Skeletal muscle cell (primary cell): ENCODE measurements around the gene GLP1R.

Source experiments
- DNase-seq: peaks from one replicate; pipeline ENCODE4 v3.0.0-alpha.2; 2010; ENCODE audit warnings: low read depth
- H3K4me3 ChIP-seq: 2 replicates; pipeline ENCODE4 v1.5.1; 2011; ENCODE audit warnings: low read depth, mild to moderate bottlenecking, control low read depth, low read length, moderate library complexity

GLP1R gene

DNA sequence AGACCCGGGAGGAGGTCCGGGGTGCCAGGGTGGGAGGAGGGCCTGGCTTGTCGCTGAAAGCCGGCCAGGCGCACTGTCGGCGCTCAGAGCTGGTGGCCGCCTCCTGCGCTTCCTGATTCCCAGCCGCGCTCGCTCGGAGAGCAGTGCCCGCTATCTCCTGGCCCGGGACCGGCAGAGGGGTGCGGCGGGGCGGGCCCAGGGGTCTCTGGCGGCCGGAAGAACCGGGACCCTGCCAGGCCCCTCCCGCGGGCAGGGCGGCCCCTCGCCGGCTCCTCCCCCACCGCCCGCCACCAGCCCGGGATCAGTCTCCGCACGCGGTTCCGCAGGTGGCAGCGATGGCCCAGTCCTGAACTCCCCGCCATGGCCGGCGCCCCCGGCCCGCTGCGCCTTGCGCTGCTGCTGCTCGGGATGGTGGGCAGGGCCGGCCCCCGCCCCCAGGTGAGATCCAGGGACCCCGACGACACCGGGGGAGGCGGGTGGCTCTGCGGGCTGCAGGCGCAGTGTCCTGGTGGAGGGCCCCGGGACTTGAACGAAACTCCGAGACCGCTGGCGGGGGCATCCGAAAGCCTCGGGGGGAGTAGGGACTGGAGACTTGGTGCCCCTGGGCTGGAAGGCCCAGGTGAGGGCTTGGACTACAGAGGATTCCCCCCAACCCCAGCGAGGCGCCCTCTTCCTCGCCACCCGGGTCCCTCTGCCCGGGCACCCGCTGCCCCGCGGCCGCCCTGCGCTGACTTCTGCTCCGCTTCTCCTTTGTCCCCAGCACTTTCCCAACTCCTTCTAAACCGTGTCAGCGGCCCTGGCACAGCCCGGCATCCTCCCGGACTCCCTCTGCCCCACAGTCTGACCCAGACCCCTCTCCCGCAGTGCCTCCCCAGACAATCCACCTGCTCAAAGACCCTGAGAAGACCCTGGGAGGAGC lies at the start of gene GLP1R:
Gene GLP1R (plus strand): TSS at position 301 of the 919 bp plus-strand sequence. CDS start 60 bp downstream, at position 361.
- no peak within 1 kb of the TSS for H3K4me3 ChIP-seq
- no peak for DNase-seq

DNA sequence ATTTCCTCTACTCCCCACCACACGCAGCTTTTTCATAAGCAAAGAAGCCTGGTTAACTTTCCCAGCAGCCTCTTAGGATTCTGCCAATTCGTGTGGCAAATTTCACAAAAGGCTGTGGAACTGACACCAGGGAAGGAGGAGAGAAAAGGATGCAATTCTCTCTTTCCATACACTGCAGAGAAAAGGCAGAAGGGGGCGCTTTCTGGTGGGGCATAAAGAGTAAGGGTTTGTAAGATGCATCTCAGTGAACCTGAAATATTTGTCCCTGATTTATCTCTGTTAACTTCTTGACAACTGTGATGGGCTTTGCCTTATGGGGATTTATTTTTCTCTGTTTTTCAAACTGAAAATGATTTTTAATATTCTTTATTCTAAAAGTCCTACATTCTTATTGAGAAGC lies 45.5 kb upstream of the GLP1R start:
- H3K4me3 ChIP-seq: no peak overlapping the region
- no peak for DNase-seq

DNA sequence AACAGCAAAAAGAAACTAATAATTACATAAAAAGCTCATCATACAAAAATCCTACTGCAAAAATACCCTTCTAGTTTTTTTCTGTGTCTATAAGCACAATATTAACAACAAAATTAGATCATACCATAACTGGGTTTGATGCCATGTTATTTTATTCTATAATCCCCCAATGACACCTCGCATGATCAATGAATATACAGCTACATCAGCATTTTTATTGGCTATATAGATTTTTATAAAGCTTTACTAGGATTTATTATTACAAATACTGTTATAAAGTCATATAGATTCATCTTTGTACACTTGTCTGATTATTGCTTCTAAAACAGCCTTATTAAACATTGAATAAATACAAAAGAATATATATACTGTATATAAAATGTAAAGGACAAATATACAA lies 45.1 kb upstream of the GLP1R start:
- no peak overlapping the region for H3K4me3 ChIP-seq
- no peak for DNase-seq

DNA sequence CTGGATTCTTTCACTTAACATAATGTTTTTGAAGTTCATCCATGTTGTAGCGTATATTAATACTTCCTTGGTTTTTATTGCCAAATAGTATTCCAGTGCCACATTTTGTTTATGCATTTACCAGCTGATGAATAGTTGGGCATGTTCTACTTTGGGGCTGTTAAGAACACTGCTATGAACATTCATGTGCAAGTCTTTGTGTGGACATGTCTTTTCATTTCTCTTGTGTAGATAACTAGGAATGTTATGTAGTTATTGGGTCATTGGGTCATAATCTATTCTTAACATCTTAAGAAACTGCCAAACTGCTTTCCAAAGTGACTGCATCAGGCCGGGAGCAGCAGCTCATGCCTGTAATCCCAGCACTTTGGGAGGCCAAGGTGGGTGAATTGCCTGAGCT lies 43.8 kb upstream of the GLP1R start:
- DNase-seq: no peak
- no peak overlapping the region for H3K4me3 ChIP-seq

DNA sequence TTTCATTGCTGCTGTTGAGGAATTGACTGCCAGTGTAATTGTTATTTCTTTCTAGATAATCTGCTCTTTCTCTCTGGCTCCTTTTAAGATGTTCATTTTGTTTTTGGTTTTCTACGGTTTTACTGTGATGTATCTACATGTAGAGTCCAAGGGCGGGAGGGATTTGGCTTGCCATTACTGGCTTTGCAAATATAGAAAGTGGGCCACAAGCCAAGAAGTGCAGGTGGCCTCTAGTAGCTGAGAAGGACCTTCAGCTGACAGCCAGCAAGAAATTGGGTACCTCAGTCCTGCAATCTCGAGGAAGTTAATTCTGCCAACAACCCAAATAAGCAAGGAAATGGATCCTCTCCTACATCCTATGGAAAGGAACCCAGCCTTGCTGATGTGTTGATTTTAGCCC lies 42.8 kb upstream of the GLP1R start:
- H3K4me3 ChIP-seq: no peak overlapping the region
- no peak for DNase-seq

DNA sequence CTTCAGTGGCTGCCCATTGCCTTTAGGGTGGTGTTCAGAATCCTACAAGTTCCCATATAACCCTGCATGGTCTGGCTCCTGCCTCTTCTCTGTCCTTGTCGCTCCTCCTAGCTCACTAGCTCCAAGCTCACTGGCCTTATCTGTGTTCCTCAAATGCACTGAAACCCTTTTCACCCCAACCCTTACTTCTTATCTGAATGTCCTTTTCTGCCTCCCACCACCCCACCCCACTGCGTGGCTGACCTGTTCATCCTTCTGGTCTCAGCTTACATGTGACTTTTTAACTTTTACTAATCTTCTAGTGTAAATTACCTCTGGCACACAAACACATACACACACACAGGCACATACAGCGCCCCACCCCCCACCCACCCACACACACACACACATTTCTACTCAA lies 41.0 kb upstream of the GLP1R start:
- no peak overlapping the region for H3K4me3 ChIP-seq
- no peak for DNase-seq

DNA sequence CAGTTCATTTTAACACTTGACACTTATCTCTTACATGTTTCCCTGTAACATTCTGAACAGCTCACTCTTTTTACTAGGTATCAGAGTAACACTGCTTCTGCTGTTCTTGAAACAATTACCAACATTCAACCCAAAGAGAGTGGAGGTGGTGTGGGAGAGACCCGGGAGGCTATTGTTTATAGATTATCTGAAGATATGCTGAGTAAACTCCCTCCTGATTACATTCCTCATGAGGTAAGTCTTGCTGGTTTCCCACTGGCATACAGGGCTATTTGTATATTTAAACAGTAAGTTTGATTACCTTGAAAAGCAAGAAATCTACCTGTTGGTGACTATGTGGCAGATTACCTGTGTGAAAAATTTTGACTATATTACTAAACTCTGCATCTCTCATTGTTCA lies 39.8 kb upstream of the GLP1R start:
- DNase-seq: no peak
- no peak overlapping the region for H3K4me3 ChIP-seq

DNA sequence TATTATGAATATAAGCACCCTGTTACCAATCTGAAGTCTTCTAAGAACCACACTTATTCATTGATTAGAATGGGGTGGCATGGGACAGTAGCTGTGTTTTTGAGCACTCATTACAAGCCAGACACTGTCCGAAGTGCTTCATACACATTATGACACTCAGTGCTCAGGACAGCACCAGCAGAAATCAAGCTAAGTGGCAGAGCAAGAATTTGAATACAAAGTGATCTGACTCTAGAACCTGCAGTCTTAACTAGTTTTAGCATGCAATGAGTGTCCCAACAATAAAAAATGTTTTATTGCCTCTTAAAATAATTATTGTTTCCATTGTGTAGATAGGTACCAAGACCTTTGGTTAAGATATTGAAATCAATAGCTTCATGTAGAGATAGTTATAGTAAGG lies 39.1 kb upstream of the GLP1R start:
- no peak for DNase-seq
- no peak overlapping the region for H3K4me3 ChIP-seq

DNA sequence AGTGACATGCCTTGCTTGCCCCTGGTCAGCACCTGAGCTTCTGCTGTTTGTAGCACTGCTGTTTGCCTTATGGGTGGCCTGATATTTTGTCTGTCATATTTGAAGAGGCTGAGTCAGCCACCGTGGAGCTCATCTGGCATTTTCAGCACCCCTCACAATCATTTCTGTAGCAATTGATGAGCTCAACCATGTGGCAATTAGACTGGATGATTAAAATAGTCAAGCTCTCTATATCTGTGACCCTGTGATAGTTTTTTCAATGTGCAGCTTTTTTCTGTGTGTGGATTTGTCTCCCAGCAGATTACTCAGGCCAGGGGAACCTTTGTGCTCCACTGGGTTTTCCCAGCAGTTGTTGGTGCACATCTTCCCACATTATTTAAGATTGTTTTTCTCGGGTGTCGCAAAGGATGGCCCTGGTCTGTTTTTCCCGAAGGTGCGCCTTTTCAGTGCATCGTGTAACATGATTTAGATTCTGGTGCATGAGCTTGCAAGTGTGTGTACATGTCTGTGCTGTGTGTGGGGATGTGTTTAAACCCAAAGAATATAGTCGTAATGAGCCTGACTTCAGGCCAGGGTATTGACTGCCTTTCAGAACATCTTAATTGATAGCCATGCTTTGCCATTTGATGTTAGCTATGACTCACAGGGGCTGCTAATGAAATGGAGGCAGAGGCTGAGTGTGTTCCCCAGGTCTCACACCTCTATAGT lies 31.6 kb upstream of the GLP1R start:
- no peak for DNase-seq
- no peak overlapping the region for H3K4me3 ChIP-seq

DNA sequence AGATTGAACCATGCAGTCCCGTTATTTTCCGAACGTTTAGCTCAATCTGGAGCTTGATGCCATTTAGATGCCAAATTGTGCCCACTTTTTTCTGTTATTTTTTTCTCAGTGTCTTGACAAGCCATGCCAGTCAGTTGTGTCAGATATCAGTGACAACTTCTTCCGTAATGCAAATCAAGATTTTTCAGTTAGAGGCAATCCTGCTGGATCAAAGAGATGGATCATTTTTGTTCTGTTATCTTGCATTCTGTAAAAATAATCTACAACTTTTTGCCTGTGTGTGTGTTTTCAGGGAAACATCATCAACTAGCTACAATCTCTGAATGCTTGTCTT lies 31.1 kb upstream of the GLP1R start:
- no peak overlapping the region for H3K4me3 ChIP-seq
- no peak for DNase-seq

DNA sequence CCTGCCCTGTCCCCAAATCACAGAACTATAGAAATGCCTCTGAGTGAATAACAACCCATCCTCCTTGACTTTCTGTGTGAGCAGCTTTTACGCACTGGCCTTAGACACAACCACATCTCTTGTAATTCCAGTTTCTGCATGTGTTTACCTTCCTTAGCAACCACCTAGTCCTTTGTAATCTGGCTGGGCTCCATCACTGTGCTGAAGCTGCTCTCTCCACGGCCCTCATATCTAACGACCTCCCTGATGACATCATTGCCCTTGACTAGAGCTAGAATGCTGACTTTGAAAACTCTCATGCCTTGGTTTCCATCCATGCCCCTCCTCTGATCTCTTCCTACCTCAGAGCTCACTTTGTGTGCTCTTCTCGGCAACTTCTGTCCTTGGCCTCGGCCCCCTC lies 30.5 kb upstream of the GLP1R start:
- no peak for DNase-seq

DNA sequence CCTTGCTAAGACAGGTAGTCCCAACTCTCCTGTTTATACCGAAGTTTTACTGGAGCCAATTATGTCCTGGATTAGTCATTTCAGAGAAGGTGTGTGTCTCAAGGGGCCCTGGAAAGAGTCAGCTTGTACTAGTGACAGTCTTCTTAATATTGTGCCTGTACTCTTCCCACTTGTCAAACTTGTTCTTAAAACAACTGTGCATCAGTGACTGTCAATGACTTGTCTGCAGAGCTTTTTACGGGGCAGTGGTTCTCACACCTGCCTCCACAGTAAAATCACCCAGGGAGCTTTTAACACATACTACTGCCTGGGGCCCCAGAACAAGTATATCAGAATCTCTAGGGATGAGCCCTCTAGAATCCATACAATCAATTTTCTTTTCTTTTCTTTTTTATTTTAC lies 28.4 kb upstream of the GLP1R start:
- no peak for DNase-seq
- no peak overlapping the region for H3K4me3 ChIP-seq

More for the DNA sequence above, 30.5 kb upstream of the GLP1R start:
- no peak overlapping the region for H3K4me3 ChIP-seq

DNA sequence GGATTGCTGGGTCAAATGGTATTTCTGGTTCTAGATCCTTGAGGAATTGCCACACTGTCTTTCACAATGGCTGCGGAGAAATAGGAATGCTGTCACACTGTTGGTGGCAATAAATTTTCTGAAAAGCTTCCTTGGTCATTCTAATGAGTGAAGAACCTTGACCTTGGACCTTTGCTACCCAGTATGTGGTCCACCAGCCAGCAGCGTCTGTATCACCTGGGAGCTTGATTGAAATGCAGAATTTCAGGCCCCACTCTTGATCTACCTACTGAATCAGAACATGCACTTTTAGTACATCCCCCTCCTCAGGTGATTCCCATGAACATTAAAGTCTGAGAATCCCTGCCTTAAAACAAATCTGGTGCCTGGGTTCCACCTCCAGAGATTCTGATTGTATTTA lies 27.5 kb upstream of the GLP1R start:
- DNase-seq: no peak
- H3K4me3 ChIP-seq: no peak overlapping the region

DNA sequence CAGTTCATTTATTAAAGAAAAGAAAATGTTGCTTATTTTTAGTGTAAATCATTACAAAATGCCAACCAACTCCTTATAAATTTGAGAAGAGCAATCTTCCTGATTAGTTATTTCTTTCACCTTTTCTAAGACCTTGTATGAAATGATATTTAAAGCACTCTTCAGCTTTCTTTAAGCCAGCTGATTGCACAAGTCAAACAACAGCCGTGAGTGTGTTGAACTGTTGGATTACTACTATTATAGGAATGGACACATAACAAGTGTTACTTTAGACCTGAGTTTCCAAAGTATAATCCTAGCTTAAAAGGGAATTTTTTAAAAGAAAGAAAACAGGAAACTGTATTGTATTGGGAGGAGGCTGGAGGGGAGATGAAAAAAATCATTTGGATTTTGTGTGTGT lies 26.8 kb upstream of the GLP1R start:
- H3K4me3 ChIP-seq: no peak overlapping the region
- no peak for DNase-seq

DNA sequence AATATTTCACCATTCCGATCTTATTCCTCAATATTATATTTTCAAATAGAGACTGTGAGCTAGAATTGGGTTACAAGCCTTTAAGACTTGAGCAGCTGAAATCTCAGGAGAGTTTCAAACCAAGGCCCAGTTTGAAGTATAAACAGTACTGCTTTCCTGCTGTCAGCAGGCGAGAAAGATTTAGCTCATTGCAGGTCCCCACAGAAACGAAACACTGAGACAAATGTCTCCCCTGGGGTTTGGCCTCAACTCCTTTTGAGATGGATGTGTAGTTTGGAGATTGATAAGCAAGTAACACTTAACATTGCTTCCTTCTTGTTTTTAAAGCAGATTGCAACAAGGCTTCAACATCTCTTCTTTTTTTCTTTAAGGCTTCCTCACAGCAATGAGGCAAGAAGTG lies 22.4 kb upstream of the GLP1R start:
- no peak for DNase-seq
- no peak overlapping the region for H3K4me3 ChIP-seq

DNA sequence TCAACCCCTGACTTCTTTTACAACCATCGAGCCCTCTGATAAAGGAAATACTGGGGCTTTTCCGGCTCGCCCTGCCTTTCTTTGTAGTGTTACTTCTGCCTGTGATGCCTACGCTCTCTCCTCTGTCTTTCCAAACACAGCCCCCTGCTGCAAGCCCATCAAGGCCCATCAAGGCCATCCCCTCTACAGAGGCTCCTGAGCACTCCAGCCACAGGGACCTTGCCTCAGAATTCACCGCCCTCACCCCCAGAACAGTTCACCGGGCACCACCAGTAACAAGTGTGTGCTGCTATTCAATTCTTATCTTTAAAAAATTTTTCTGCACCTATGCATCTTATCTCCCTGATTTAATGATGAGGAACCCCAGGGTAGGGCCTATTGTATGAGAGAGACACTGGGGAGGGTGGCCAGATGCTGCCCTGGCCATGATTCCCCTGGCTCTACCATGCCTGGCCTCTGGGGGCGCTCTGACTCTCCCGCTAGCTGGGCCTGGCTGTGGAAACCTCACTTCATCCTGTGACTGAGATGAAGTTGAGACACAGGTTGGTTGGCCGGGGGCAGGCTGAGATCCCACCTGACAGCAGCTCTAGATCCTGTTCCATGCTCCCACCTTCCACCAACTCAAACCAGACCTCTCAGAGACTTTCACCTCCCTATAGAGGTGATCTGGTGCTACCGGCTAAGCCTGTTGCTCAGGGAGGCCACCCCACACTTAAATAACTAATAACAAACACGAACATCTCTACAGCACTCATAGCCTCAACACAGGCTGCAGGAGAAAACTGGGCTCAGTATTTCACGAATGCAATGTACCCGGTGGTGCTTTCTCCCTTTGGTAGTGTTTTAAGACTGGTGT lies 19.2 kb upstream of the GLP1R start:
- no peak overlapping the region for H3K4me3 ChIP-seq
- DNase-seq: no peak

DNA sequence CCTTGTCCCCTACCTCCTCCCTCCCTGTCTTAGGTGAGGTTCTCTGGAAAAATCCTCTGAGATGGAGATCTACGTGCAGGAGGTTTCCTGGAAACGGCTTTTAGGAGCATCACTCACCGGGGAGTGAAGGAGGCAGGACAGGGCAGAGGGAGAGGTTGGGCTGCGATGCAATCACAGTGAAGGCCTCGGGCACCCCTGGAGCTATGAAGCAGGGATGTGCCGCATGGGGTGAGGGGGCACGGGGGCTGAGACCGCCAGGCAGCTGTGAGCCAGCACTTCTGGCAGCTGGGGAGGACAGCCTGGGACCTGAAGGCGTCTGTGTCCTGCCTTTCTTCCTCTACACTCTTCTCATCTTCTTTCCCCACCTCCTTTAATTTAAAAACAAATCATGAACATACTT lies 12.9 kb upstream of the GLP1R start:
- DNase-seq: no peak

DNA sequence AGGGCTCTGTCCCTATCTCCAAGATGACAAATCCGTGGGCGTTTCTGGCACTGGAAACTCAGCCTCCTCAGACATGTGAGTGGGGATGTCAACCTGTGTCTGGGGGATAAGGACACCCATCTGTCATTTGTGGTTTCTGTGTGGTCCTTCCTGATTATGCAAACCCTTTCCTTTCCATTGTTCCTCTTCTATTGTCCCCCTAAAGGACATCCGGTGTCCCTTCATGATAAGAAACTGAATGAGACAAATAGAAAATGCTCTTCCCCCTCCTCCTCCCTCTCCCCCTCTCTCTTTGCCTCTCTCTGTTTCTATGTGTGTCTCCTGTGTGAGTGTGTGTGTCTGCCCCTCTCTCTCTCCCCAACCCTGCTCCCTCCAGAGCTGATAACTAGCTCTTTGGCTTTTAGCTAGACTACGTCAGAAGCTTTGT lies 11.5 kb upstream of the GLP1R start:
- no peak overlapping the region for H3K4me3 ChIP-seq
- no peak for DNase-seq

More for the DNA sequence above, 12.9 kb upstream of the GLP1R start:
- H3K4me3 ChIP-seq: no peak overlapping the region

DNA sequence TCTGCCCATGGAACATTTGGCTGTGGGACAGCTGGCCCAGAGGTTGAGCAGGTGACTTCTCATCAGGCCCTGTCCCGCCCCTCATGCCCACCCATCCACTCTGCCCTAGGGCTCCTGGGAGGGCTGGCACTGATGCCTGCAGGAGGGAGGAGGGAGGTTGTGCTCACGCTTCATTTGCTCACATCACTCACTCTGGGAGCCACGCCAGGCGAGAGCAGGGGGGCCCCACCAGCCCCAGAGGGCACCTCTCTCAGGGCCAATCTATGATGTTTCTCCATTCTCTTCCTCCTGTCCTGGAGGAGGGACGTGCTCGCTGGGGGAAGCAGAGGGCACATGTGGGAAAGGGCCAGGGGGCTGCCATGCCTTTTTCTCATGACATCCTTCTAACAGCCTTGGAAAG lies 10.9 kb upstream of the GLP1R start:
- no peak overlapping the region for H3K4me3 ChIP-seq
- no peak for DNase-seq

DNA sequence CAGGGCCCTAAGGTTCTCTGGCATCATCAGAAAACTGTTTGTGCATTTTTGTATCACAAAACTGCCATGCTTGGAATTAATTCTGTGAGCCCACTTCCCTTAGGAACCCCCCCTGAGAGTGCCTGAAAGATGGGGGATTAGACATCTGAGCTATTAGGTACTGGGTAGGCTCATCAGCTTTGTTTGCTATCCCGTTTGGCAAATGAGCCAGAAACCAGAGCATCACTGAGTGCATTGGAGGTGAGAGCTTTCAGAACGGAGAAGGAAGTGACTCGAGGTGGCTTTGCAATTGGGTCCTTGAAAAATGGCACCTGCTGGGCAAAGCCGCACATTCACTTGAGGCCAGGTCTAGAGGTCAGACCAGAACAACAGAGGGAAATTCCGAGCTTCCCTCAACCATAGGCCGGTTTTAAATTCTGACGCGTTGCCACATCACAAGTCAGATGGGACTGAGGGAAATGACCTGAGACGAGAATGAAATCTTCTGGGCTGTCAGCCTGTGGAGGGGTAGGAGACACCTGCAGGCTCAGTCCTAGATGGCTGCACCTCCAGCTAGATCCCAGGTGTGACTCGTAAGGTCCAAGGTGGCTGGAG lies 8.4 kb upstream of the GLP1R start:
- H3K4me3 ChIP-seq: no peak overlapping the region
- DNase-seq: no peak
